HG02884 (cell line): ENCODE measurements around the gene BACH2.
"Not testable (repeated sequence)": the region's sequence is repeated elsewhere in the genome, so short reads cannot be mapped to it uniquely, and the experiment has no call there.

Experiments
- ATAC-seq: cut with Tn5 transposase; IDR thresholded peaks from one replicate; pipeline ENCODE4 v1.9.1; 2021; ENCODE audit warnings: mild to moderate bottlenecking, moderate library complexity; ENCODE audit not compliant: unreplicated experiment

Gene BACH2

DNA sequence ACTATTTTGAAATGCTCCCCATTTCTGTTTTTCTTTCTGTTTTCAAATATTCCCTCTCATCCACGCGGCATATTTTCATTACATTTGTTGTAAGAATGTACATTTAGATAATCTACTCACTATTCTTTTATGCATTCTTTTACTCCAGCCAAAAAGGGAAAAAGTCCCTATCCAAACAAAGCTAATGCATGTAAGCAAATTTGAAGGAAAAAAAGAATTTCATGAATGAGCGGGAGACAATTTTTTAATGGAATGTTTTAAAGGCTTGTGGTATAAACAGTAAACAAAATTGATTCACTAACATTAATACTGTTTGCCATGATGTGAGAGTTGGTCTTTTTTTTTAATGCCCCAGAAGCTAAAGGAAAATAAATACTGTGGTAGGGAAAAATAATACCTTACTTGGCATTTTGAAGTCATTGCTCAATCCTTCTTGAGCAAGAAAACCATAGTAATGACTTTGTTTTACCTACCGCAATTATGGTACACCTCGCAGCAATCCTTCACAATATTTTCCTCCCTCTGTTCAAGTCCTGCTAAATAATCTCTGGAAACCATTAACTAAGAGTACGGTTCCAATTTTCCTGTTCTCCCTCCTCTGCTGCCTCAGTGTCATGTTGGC lies 79.0 kb downstream of the BACH2 start:
- ATAC-seq = no peak

DNA sequence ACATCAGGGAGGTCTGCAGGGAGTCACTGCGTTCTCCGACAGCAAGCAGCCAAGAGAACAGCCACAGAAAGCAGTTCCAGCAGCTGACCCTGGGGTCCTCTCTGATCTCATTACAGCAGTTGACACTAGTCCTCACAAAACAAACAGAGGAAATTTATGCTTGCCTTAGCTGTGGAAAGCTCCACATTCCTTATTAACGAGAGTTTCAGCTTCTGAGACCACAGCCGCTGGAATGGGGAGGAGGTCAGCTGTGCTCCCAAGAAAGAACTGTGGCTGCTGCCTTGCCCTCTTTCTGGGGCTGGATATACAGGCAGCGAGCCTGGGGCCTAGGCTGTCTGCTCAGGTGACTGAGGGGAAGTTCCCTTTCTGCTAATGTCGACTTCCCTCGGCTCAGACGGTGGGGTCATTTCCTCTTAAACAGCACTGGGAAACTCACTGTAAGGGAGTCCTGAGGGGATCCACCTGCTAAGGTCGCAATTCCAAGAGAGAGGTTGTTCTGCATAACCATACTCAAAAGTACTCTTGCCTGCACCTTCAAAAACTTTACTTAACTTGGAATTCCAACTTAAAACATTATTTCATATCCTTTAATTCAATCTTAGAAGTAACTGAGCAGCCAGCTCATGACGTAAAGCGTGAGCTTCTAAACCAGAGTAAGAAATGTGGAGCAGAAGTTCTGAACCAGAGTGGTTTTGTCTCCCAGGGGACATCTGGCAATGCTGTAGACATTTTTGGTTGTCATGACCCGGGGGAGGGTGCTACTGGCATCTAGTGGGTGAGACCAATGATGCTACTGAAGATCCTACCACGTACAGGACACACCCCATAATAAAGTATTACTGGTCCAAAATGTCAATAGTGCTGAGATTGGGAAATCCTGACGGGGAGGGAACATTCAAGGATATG lies 80.3 kb downstream of the BACH2 start:
- ATAC-seq = peak; percentile 57

DNA sequence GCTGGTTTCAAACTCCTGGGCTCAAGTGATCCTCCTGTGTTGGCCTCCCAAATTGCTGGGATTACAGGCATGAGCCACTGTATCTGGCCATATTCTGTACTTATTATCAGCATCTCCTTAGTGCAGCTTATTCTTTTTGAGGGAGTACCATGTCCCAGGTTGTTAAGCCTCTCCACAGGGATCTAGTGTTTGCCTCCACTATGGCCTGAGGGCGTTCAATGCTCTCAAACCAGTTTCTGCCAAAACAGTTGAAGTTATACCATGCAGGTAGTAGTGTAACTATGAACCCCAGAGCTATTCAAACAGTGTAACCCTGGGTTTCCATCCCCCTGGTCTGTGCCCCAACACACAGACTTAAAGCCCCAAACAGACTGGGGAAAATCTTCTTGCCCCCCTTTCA lies 81.7 kb downstream of the BACH2 start:
- ATAC-seq = no peak

DNA sequence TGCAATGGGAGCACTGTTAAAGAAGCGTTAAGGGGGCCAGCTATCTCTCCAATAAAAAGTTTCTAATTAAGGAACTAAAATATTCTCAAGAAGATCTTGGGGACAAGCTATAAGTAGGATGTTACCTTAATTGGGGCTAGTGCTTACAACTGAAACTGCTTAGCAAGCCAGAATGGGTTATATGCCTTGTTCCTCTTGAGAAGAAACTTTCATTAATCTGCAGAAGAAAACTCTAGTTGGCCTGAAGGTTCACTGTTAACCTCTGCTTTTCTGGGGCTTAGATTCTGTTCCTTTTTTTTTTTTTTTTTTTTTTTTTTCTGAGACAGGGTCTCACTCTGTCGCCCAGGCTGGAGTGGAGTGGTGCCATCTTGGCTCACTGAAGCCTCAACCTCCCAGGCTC lies 82.2 kb downstream of the BACH2 start:
- no peak for ATAC-seq

DNA sequence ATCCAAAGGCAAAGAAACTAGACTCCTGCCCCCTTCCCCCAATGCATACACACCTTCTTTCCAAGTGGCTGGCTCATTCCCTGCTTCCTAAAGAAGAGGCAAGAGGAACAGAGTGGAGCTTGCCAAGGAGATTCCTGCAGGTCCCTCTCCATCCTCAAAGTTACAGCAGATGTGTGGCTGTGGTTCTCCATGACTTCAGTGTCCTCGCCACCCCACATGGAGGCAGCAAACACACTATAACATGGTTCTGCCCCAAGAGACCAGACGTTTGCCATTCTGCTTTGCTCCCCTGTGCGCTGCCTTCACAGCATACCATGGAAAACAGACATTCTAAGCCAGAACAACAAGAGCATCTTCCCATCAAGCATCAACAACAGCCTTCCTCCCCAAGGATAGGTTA lies 84.4 kb downstream of the BACH2 start:
- ATAC-seq = no peak

DNA sequence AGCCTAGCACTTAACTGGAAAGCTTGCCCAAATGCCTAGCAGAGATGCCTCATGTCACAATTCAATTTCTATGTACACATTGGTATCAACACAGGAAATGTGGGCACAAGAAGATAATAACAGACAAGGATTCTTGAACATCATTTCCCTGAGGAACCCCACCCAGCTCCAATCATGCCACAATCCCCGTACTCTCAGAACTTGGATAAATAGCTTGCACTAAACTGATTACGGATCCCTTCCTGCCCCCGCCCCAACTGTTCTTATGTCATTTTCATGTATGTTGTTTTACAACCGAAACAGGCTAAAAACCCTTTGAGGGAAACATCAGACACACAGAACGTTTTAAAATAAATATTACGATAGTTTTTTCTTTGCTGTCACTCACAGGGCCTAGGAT lies 87.1 kb downstream of the BACH2 start:
- ATAC-seq = no peak

DNA sequence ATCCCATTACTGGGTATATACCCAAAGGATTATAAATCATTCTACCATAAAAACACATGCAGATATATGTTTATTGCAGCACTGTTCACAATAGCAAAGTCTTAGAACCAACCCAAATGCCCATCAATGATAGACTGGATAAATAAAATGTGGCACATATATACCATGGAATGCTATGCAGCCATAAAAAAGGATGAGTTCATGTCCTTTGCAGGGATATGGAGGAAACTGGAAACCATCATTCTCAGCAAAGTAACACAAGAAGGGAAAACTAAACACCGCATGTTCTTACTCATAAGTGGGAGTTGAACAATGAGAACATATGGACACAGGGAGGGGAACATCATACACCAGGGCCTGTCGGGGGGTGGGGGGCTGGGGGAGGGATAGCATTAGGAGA lies 88.0 kb downstream of the BACH2 start:
- not testable (repeated sequence) for ATAC-seq

DNA sequence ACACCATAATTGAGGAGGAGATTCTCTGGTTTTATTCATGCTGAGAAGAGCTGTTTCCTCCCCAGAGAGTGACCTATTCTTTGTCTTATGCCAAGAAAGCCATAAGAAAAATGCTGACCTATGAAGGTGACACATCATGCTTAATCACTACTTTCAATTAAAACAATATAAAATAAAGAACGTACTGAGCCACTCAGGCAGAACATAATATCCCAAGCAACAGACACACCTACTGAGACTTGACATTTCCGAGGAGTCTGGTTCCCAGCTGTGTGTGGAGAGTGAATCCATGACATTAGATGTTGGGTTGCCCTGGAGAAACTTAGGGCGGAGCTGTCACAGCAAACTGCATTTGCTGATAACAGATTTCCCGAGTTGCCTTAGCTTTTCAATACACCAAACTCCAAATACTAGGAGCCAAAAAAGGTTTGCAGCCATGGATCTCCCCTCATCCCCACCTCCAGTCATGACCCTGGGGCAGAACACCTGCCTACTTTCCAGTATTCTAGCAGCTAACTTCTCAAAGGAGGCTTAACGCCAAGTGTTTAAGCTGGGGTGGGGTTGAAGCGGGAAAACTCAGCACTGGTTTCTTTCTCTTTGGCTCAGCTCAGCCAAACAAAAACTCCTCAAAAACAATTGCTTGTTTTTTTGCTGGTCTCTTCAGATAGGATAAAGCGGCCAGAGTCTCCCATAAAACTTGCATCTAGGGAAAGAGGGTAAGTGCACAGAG lies 92.2 kb downstream of the BACH2 start:
- no peak for ATAC-seq

DNA sequence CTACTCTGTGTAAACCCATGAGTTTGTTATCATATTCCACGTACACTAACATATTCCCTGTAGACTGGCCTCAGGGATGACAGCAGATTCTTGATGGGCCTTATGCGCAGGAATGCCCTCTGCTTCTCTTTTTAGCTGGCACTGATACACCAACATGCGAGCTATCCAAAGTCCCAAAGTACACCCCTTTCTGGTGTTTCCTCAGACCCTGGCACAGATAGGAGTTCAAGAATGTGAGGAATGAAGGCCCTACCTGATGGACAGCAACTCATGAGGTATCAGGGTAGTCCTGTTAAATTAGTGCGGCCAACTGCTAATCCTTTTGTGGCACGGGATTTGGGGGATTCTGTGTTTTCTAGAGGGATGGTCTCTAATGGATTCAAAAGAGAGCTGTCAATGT lies 93.0 kb downstream of the BACH2 start:
- ATAC-seq = no peak

DNA sequence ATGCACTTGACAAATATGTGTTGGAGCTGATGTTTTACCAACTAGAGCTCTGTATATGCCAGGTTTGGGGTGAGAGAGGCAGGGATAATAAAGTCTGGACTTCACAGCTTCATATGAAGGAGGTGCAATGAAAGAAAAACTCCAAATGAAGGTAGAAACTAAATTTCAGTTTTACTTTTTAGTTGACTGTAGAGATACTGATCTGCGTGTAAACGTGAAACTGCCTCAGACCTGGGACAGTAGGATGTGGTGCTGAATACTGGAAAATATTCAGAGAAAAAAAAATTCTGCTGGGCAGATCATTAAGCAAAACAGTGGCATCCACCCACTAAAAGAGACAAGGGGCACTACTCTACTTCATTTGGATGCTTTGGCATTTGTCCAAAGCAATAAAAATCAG lies 94.5 kb downstream of the BACH2 start:
- ATAC-seq = no peak

DNA sequence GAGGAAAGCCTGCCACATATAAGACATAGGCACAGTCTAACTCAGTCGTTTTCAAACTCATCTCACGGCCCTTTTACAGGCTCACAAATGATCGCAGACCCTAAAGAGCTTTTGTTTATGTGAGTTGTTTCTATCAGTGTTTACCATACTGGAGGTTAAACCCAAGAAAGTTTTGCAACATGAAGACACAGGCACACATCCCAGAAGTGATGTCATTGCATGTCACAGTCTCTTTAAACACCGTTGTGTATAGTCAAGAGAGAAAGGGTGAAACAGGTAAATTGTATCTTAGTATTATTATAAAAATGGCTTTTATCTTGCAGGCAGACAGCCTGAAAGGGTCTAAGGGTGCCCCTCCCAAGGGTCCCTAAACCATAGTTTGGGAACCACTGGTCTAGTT lies 96.7 kb downstream of the BACH2 start:
- ATAC-seq = no peak

DNA sequence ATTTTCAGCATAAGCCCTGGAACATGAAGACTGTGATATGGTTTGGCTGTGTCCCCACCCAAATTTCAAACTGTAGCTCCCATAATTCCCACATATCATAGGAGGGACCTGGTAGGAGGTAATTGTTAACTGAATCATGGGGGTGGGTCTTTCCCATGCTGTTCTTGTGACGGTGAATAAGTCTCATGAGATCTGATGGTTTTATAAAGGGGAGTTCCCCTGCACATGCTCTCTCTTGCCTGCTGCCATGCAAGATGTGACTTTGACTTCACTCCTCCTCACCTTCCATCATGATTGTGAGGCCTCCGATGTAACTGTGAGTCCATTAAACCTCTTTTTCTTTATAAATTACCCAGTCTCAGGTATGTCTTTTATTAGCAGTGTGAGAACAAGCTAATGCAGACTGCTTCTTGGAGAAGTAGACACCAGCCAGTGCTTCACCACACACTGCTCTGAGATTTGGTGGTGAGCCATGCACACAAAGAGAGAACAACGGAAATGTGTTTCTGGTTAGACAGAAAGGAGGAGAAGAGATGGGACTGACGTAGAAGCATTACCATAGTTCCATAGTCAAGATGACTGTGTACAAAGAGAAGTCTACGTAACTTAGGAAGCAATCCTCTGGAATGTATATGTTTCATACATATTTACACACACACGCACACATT lies 97.8 kb downstream of the BACH2 start:
- ATAC-seq = no peak

DNA sequence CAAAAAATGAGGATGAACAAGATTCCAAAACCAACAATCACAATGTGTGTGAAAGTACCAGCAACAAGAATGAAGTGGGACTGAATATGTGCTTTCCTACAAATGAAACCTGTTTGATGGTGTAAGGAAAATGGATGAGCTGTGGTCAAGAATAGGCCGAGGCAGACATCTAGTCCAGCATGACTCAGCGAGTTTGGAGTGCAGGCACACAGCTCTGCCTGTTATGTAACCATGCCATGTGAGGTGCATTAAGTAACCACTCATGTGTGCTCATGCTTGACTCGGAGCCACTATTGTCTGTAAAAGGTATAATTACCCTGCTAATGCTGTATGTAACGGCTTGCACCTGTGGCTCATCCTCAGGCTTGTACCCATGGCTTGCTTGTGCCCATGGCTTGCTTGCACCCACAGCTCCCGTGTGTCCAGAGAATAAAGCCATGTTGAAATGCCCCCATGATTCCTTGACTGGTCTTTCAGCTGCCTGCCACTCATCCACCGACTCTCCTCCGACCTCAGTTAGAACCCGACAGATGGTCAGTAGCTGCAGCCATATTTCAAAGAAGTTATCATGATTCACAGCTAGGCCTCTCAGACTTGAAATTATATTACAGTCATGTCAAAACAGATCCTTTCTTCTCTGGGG lies 98.7 kb downstream of the BACH2 start:
- ATAC-seq = no peak

DNA sequence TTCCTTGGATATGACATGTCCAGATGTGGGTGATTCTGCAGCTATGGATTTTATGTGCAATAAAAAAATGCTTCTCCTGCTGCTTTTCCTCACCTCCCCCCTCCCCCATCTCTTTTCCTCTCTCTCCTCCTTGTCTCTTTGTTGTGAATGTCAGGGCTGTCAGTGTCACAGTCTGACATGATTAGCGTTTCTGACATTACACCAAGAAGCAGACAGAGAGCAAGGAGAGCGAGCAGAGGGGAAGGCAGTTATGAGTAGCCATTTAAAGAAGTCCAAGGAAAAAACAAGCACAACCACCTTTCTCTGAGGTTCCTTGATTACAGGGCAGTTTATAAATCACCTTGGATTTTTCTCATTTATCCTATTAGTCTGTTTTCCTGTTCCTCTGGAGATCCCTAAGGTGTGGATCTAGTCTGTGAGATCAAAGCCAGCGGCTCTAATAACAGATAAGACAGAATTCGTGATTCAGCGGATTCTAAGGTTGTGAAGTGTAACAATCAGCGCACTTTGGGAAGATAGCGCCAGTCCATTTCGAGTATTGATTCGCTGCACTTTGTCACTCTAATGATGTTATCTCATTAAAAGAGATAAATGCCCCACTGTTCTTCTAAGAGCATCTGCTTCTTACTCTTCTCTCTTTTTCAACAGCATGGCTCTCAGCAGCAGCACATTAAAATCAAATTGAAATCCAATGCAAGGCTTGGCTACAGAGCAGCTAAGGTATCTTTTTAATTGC lies 101.4 kb downstream of the BACH2 start:
- no peak for ATAC-seq

DNA sequence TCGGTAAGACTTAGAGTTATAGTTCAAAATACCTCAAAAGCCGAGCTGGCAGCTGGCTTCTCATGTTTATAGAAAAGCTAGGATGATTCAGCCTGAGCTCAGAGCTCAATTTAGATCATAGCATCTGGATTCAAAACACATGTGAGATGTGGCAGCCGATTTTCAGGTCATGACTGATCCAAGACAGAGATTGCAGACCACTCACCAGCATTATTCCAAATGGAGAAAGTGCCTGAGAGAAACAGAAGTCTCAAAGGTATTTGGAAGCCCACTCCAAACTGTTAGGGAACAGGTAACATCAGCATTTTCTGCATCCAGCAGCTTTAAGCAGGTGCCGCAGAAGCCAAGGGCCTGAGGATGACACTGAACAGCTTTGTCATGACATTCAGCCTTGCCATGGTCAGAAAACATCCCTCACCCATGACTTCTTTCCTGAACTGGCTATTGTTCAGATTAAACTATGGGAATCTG lies 102.2 kb downstream of the BACH2 start:
- no peak for ATAC-seq

DNA sequence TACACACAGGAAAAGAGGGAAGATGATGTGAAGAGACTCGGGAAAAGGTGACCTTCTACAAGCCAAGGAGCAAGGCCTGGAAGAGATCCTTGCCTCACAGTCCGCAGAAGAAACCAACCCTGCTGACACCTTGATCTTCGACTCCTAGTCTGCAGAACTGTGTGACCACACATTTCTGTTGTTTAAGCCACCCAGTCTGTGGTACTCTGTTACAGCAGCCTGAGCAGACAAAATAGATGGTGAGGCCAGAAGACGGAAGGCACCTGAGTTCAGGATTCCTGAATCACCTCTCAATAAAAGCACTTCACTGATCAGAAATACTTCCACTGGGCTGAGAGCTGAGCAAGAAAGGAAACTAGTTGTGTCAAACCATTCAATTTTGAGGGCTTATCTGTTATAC lies 103.3 kb downstream of the BACH2 start:
- ATAC-seq = no peak

DNA sequence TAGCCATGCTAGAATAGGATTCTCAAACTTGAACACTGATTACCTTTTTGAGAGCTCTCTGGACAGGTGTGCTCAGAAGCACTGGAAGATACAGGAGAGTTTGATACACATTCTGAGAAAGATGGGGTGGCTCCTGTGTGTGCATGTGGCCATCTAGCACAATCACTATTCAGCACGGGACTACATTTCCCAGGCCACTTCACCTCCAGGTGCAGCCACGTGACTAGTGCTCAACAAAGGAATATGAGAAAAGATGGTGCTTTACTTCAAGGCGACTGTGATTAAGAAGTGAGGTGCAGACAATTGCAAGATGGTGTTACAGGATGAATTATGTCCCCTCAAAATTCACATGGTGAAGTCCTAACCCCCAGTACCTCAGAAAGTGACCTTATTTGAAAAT lies 103.8 kb downstream of the BACH2 start:
- no peak for ATAC-seq

DNA sequence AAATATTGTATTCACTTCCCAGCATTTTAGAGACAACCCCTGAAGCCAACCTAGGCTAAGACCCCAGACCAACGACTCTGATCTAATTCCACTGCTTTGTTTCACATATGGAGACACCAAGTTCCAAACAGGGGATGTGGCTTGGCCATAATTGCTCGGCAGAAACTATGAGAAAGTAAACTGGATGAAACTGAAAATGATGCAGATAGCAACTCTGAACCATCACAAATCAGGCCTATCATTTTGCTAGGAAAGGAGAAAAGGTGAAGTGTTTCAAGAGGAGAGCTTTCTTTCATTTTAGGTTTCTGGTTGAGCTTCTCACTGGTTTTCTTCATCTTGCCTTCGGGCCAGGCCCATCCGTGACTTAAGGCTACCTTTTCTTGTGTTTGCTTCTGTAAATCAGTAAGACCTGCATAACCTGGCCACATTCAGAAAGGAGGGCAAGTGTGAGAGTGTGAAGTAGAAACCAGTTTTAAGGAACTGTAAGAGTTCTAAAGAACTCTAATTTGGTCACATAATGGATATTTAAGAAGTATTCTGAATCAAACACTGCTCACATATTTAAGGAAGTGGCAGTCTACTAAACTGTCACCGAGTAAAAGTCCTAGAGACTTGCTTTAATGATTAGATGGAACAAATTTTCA lies 105.8 kb downstream of the BACH2 start:
- no peak for ATAC-seq

DNA sequence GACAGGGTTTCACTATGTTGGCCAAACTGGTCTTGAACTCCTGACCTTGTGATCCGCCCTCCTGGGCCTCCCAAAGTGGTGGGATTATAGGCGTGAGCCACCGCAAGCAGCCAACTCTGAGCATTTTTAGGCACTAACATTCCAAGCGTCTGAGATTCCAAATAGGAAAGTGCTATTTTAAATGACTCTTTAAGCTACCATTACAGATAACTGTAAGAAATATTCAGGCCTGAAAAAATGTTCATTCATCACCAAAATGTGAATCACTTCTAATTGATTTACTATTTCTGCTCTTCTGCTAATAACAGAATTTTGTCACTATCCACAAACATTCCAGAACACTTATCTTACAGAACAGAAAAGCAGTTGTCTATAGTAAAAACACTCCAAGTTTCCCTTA lies 106.5 kb downstream of the BACH2 start:
- no peak for ATAC-seq
